Kidney capillary endothelial cell (primary cell): Measurements from ENCODE around the gene UGT1A7.
"Not testable (repeated sequence)": the region's sequence is repeated elsewhere in the genome, so short reads cannot be mapped to it uniquely, and the experiment has no call there.

Experiments
- DNase-seq: peaks from one replicate; pipeline ENCODE4 v3.0.0-alpha.2; 2018; ENCODE audit warnings: low spot score

The UGT1A7 gene

DNA sequence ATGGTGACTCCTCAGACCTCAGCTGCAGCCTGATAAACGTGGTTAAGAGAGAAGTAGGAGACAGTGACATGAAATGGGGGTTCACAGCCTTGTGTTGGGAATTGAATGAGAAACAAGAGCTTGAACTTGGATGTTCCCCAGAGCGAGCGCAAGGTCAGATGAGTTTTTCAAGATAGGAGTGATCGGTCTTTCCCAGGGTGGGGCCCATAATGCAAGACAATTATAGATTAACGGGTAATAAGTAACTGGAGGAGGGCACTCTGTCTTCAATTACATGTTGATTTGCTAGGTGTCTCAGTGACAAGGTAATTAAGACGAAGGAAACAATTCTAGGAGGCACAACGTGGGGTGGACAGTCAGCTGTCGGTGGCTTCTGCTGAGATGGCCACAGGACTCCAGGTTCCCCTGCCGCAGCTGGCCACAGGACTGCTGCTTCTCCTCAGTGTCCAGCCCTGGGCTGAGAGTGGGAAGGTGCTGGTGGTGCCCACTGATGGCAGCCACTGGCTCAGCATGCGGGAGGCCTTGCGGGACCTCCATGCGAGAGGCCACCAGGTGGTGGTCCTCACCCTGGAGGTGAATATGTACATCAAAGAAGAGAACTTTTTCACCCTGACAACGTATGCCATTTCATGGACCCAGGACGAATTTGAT lies 31.0 kb downstream of the UGT1A7 start, which contains the start of gene UGT1A5:
Gene UGT1A5 (plus strand): TSS at position 297 of the 651 bp plus-strand sequence. CDS start 85 bp downstream, at position 382.
- no peak for DNase-seq

DNA sequence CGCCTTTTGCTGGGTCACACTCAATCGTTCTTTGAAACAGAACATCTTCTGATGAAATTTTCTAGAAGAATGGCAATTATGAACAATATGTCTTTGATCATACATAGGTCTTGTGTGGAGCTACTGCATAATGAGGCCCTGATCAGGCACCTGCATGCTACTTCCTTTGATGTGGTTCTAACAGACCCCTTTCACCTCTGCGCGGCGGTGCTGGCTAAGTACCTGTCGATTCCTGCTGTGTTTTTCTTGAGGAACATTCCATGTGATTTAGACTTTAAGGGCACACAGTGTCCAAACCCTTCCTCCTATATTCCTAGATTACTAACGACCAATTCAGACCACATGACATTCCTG lies 31.5 kb downstream of the UGT1A7 start:
- DNase-seq: no peak

DNA sequence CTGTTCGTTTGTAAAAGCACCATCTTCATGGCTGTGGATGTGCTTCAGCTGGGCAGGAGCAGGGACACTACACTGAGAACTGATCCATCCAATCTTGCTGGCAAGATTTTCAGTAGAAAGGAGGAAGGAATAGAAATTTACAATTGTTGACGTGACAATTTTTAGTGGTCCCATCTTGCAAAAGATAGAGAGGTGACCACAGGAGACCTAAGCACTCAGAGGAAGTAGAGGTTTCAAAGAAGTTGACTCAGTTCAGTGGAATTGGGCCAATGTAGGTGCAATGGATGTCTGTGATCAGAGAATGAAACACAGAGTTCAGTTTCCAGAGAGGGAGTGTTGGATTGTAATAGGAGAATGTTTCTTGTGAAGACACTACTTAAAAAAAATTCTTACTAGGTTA lies 32.4 kb downstream of the UGT1A7 start:
- DNase-seq: no peak

DNA sequence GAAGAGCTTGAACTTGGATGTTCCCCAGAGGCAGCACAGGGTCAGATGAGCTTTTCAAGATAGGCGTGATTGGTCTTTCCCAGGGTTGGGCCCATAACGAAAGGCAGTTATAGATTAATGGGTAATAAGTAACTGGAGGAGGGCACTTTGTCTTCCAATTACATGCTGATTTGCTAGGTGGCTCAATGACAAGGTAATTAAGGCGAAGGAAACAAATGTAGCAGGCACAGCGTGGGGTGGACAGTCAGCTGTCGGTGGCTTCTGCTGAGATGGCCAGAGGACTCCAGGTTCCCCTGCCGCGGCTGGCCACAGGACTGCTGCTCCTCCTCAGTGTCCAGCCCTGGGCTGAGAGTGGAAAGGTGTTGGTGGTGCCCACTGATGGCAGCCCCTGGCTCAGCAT lies 36.9 kb downstream of the UGT1A7 start, which contains the start of gene UGT1A4:
Gene UGT1A4 (plus strand): TSS at position 185 of the 400 bp plus-strand sequence. CDS start 85 bp downstream, at position 270.
- no peak for DNase-seq

DNA sequence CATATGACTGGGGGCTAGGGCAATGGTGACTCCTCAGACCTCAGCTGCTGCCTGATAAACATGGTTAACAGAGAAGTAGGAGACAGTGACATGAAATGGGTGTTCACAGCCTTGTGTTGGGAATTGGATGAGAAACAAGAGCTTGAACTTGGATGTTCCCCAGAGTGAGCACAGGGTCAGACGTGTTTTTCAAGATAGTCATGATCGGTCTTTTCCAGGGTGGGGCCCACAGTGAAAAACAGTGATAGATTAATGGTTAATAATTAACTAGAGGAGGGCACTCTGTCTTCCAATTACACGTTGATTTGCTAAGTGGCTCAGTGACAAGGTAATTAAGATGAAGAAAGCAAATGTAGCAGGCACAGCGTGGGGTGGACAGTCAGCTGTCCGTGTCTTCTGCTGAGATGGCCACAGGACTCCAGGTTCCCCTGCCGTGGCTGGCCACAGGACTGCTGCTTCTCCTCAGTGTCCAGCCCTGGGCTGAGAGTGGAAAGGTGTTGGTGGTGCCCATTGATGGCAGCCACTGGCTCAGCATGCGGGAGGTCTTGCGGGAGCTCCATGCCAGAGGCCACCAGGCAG lies 47.1 kb downstream of the UGT1A7 start, which contains the start of gene UGT1A3:
Gene UGT1A3 (plus strand): TSS at position 320 of the 579 bp plus-strand sequence. CDS start 85 bp downstream, at position 405.
- DNase-seq: no peak

DNA sequence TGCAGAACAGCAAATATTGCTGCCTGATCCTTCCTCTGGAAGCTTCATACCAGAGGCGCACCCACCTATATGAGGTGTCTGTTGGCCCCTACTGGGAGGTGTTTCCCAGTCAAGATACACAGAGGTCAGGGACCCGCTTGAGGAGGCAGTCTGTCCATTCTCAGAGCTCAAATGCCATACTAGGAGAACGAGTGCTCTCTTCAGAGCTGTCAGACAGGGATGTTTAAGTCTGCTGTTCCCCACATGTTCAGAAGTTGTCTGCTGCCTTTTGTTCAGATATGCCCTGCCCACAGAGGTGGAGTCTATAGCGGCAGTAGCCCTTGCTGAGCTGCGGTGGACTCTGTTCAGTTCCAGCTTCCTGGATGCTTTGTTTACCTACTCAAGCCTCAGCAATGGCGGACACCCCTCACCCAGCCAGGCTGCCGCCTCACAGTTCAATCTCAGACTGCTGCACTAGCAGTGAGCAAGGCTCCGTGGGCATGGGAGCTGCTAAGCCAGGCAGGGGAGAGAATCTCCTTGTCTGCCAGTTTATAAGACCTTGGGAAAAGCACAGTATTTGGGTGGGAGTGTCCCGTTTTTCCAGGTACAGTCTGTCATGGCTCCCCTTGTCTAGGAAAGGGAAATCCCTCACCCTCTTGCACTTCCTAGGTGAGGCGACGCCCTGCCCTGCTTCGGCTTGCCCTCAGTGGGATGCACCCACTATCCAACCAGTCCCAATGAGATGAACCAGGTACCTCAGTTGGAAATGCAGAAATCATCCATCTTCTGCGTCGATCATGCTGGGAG lies 55.4 kb downstream of the UGT1A7 start:
- not testable (repeated sequence) for DNase-seq

DNA sequence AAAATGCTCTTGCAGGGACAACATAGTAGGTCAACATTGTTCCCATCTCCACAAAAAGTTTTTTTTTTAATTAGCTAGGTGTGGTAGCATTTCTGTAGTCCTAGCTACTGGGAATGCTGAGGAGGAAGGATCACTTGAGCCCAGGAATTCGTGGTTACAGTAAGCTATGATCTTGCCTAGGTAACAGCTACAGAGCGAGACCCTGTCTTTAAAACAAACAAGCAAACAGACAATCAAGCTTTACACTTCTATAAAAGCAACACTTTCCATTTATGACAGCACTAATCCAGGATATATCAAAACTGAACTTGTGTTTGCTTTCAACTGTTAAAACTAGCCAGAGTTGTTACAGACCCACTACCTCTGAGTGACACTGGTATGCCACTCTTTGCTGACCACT lies 59.2 kb downstream of the UGT1A7 start:
- no peak for DNase-seq

DNA sequence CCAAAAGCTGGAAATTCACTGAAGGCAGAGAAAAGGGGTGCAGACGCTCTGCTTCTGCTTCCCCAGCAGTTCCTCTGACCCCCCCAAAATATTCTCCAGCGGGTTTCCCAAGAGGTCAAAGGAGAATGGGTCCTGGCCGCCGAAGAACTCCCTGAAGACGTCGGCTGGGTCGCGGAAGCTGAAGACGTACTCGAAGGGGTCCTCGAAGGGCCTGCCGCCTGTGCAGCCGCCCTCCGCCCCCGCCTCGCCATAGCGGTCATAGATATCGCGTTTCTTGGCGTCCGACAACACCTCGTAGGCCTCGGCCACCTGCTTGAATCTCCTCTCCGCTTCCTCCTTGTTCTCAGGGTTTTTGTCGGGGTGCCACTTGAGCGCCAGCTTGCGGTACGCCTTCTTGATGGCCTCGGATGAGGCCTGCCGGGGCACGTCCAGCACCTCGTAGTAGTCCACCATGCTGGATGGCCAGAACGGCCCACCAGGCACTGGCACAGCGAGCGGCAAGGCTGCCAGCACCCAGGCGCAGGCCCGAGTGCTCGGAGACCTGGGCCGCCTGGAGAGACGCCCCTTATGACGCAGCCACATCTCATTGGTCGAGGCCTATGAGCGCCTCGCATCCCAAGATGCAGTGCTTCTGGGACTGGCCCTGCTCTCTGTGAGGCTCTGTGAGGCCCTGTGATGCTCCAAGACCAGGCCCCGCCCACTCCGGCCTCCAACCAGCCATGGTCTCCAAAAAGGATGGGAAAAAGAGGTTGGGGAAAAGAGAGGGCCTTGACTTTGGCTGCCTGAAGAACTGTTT lies 62.0 kb downstream of the UGT1A7 start:
- DNase-seq: no peak

DNA sequence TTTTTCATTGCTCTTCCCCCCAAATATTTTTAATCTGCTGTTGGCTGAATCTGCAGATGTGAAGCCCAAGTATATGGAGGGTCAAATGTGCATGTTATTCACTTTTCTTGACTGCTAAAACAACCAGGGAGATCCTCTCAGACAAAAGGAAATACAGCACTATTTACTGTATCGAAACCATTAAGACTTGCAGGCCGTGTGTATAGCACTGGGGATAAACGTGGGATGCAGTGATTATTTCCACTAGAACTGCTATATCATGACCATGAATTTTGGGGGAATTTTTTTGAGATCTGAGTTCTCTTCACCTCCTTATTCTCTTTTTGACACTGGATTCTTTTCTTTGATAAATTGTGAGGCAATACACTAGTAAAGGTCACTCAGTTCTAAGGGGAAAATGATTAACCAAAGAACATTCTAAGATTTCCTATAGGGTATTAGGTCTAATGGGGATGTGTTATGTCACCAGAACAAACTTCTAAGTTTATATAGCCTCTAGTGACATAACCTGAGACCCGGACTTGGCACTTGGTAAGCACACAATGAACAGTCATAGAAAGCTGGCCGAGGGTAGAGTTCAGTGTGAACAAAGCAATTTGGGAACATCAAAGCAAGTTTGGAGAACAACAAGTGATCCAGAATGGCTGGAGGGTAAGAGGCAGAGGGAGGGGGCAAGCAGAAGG lies 63.5 kb downstream of the UGT1A7 start:
- DNase-seq: no peak

DNA sequence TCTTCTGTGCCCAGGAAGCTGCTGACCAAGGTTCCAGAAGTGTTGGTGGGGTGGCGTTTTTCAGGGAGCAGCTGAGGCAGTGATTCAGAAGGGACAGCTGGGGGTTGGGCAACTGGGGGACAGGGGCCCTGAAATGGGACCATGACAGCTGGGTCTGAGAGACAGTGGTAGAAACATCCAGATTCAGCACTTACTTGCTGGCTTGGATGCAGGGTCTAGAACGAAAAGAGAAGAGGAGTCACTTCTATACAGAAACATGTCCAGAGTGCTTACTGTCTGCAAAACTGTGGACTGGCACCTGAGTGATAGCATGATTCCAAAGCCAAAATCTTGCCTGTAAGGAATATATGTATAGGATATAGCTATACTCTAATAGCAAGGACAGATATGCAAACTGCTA lies 64.1 kb downstream of the UGT1A7 start:
- DNase-seq: not testable (repeated sequence)

DNA sequence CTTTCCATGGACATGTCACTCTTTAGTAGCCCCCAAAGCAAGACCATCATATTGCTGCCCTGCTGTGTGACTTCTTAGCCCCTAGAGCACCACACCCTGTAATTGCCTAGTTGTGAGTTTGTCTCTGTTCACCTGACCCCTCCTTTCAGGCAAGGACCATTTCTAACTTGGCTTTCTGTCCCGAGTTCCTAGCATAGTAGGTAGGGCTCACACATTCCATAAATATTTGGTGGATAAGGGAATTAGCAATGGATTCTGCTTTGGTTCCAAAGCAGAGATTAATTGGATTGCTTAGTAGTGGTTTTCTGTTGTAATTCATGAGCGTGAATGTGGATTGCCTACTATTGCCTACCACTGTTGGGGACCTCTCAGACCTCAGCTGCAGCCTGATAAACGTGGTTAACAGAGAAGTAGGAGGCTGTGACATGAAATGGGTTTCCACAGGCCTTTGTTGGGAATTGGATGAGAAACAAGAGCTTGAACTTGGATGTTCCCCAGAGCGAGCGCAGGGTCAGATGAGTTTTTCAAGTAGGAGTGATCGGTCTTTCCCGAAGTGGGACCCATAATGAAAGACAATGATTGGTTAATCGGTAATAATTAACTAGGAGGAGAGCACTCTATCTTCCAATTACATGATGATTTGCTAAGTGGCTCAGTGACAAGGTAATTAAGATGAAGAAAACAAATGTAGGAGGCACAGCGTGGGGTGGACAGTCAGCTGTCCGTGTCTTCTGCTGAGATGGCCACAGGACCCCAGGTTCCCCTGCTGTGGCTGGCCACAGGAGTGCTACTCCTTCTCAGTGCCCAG lies 65.0 kb downstream of the UGT1A7 start:
- no peak for DNase-seq

DNA sequence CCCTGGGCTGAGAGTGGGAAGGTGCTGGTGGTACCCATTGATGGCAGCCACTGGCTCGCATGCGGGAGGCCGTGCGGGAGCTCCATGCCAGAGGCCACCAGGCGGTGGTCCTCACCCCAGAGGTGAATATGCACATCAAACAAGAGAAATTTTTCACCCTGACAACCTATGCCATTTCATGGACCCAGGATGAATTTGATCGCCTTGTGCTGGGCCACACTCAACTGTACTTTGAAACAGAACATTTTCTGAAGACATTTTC lies 65.5 kb downstream of the UGT1A7 start:
- no peak for DNase-seq

DNA sequence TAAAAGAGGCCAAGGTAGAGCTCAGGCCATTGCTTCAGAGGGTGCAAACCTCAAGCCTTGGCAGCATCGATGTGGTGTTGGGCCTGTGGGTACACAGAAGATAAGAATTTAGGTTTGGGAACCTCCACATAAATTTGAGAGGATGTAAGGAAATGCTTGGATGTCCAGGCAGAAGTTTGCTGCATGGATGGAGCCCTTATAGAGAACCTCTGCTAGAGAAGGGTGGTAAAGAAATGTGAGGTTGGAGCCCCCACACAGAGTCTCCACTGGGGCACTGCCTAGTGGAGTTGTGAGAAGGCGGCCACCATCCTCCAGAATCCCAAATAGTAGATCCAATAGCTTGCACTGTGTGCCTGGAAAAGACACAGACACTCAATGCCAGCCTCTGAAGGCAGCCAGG lies 69.0 kb downstream of the UGT1A7 start:
- DNase-seq: not testable (repeated sequence)

DNA sequence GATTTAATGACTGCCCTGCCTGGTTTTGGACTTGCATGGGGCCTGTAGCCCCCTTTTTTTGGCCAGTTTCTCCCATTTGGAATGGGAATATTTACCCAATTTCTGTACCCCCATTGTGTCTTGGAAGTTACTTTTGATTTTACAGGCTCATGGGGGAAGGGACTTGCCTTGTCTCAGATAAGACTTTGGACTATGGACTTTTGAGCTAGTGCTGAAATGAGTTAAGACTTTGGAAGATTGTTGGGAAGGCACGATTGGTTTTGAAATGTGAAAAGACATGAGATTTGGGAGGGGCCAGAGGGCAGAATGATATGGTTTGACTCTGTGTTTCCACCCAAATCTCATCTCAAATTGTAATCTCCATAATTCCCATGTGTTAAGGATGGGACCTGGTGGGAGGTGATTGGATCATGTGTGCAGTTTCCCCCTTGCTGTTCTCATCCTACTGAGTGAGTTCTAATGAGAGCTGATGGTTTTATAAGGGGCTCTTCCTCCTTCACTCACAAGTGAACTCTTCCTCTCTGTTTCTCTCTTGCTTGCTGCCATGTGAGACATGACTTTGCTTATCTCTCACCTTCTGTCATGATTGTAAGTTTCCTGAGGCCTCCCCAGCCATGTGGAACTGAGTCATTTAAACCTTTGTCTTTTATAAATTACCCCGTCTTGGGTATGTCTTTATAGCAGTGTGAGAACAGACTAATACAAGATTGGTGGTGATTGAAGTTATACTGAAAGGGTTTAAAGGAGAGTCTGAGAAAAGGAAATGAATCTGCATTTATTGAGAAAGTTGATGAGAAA lies 69.7 kb downstream of the UGT1A7 start:
- DNase-seq: not testable (repeated sequence)

DNA sequence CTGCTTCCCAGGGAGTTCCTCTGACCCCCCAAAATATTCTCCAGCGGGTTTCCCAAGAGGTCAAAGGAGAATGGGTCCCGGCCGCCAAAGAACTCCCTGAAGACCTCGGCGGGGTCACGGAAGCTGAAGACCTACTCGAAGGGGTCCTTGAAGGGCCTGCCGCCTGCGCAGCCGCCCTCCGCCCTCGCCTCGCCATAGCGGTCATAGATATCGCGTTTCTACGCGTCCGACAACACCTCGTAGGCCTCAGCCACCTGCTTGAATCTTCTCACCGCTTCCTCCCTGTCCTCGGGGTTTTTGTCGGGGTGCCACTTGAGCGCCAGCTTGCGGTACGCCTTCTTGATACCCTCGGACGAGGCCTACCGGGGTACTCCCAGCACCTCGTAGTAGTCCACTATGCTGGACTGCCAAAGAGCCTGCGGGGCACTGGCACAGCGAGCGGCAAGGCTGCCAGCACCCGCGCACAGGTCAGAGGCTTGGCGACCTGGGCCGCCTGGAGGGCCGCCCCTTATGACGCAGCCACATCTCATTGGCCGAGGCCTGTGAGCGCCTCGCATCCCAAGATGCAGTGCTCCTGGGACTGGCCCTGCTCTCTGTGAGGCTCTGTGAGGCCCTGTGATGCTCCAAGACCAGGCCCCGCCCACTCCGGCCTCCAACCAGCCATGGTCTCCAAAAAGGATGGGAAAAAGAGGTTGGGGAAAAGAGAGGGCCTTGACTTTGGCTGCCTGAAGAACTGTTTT lies 73.3 kb downstream of the UGT1A7 start:
- DNase-seq: no peak

DNA sequence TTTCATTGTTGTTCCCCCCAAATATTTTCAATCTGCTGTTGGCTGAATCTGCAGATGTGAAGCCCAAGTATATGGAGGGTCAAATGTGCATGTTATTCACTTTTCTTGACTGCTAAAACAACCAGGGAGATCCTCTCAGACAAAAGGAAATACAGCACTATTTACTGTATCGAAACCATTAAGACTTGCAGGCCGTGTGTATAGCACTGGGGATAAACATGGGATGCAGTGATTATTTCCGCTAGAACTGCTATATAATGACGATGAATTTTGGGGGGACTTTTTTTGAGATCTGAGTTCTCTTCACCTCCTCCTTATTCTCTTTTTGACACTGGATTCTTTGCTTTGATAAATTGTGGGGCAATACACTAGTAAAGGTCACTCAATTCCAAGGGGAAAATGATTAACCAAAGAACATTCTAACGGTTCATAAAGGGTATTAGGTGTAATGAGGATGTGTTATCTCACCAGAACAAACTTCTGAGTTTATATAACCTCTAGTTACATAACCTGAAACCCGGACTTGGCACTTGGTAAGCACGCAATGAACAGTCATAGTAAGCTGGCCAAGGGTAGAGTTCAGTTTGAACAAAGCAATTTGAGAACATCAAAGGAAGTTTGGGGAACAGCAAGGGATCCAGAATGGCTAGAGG lies 74.9 kb downstream of the UGT1A7 start:
- DNase-seq: no peak

DNA sequence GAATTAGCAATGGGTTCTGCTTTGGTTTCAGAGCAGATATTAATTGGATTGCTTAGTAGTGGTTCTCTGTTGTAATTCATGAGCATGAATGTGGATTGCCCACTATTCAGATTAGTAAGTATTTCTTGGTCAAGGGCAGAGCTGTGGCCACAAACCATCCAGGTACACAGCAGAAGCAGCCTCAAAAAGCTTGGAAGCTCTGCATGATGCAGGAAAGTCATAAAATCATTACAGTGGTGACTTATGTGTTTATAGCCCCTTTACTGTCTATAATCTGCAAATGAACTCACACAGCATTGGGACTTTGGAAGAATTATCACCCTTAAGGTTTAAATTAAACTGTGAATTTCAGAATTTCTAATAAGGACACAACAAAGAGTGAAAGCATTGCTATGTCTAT lies 76.4 kb downstream of the UGT1A7 start:
- no peak for DNase-seq

DNA sequence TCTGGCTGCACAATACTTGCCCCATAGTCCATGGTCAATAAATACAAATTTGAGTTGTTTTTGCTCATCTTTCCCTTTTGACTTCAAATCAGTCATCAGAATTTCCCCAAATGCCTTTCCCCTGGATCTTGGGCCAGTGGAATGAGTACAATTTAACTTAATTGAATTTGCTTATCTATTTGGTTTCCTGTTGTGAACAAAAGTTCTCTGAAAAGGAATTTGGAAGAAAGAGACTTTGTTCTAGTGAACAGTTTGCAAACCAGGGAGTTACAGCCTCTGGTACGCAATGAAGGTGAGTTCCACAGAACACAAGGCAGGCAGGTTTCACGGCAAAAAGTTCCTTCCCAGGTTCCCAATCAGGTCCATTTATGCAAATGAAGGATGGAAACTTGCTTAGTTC lies 77.1 kb downstream of the UGT1A7 start:
- no peak for DNase-seq

DNA sequence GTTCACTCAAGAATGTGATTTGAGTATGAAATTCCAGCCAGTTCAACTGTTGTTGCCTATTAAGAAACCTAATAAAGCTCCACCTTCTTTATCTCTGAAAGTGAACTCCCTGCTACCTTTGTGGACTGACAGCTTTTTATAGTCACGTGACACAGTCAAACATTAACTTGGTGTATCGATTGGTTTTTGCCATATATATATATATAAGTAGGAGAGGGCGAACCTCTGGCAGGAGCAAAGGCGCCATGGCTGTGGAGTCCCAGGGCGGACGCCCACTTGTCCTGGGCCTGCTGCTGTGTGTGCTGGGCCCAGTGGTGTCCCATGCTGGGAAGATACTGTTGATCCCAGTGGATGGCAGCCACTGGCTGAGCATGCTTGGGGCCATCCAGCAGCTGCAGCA lies 78.3 kb downstream of the UGT1A7 start, which contains the start of gene UGT1A1:
Gene UGT1A1 (plus strand): TSS at position 228 of the 400 bp plus-strand sequence. CDS start 18 bp downstream, at position 246.
- no peak for DNase-seq
